Measurements from ENCODE around the gene LRRC45. TPM values are rescaled to one million over a fixed set of nuclear protein-coding genes. Genes with fewer than 3 reads are reported as not detected.

The LRRC45 gene
- total RNA-seq, 1 donor from 2014 or later = 12.2 TPM

DNA sequence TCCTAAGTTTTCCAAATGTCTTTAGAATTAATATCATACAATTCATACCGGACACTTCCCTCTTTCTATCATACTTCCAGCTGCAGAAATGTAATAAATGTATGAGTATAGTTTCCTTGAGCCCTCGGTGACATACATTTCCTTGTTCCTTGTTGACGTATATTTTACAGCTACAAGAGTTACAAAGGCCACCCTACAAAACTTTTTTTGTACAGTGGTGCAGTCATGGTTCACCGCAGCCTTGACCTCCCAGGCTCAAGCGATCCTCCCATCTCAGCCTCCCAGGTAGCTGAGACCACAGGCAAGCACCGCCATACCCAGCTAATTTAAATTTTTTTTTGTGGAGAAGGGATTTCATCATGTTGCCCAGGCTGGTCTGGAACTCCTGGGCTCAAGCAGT lies 49.7 kb downstream of the LRRC45 start:
- ATAC-seq (no peak), DNase-seq (no peak)
- Histone ChIP-seq H3K4me1 (no peaks in the 10 kb centered on the region), H3K36me3 (no peaks in the 10 kb centered on the region), H3K27ac (no peak overlapping the region), H3K27me3 (no peaks in the 10 kb centered on the region), H3K9me3 (no peaks in the 10 kb centered on the region), H3K4me3 (no peak overlapping the region)
- TF ChIP-seq, protein P1, sequence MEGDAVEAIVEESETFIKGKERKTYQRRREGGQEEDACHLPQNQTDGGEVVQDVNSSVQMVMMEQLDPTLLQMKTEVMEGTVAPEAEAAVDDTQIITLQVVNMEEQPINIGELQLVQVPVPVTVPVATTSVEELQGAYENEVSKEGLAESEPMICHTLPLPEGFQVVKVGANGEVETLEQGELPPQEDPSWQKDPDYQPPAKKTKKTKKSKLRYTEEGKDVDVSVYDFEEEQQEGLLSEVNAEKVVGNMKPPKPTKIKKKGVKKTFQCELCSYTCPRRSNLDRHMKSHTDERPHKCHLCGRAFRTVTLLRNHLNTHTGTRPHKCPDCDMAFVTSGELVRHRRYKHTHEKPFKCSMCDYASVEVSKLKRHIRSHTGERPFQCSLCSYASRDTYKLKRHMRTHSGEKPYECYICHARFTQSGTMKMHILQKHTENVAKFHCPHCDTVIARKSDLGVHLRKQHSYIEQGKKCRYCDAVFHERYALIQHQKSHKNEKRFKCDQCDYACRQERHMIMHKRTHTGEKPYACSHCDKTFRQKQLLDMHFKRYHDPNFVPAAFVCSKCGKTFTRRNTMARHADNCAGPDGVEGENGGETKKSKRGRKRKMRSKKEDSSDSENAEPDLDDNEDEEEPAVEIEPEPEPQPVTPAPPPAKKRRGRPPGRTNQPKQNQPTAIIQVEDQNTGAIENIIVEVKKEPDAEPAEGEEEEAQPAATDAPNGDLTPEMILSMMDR (IDR thresholded peaks at IDR 0.05) = no peak
- intact Hi-C loops (cut with DNase I) = no loop called here

DNA sequence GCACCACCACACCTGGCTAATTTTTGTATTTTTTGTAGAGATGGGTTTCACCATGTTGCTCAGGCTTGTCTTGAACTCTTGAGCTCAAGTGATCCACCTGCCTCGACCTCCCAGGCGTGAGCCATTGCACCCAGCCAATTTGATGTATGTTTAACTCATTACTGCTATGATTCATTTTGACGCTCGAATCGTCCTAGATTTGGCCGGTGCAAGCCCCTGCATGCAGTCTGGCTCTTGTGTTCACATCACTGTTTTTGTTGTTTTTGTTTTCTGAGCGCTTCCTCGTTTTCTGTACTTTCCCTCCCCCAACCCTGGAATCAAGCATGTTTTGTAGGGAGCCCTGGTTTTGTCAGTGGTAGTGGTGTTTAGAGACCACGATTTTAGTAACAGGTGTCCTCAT lies 50.3 kb downstream of the LRRC45 start:
- intact Hi-C loops (cut with DNase I) = no loop called here
- DNase-seq (no peak), ATAC-seq (no peak)
- no peak overlapping the region for H3K27ac ChIP-seq
- no peaks in the 10 kb centered on the region for H3K4me1 ChIP-seq
- H3K36me3 ChIP-seq = peaks cover 3% of the 10 kb centered on the region
- no peak overlapping the region for H3K4me3 ChIP-seq
- TF ChIP-seq, protein P1 (IDR thresholded peaks at IDR 0.05) = no peak
- H3K9me3 ChIP-seq = no peaks in the 10 kb centered on the region
- no peaks in the 10 kb centered on the region for H3K27me3 ChIP-seq

DNA sequence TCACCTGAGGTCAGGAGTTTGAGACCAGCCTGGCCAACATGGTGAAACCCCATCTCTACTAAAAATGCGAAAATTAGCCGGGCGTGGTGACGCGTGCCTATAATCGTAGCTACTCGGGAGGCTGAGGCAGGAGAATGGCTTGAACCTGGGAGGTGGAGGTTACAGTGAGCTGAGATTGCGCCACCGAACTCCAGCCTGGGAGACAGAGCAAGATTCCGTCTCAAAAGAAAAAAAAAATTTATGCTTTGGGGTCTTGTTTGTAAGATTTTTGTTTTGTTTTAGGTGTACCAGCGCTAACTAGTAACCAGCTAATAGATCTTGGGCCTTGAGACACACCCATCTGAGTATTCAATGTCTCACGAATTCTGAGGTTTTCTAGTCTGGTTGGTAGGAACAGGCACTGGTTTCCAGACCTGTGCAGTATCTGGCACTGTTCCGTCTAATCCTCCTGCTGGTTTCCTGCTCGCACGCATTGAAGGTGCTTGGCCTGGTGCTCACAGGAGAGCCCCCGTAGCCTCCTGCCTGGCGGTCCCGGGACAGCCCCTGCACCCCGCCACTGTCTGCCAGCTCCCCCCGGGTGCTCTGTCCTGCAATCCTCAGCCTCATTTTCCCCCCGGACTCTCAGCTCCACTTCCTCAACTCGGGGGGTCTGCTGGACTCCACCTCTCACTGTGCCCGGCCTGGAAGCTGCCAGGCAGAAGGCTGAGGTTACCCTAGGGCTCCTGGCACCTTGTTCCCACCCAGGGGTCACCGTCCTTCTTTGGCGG lies 53.1 kb downstream of the LRRC45 start:
- no peak for ATAC-seq

DNA sequence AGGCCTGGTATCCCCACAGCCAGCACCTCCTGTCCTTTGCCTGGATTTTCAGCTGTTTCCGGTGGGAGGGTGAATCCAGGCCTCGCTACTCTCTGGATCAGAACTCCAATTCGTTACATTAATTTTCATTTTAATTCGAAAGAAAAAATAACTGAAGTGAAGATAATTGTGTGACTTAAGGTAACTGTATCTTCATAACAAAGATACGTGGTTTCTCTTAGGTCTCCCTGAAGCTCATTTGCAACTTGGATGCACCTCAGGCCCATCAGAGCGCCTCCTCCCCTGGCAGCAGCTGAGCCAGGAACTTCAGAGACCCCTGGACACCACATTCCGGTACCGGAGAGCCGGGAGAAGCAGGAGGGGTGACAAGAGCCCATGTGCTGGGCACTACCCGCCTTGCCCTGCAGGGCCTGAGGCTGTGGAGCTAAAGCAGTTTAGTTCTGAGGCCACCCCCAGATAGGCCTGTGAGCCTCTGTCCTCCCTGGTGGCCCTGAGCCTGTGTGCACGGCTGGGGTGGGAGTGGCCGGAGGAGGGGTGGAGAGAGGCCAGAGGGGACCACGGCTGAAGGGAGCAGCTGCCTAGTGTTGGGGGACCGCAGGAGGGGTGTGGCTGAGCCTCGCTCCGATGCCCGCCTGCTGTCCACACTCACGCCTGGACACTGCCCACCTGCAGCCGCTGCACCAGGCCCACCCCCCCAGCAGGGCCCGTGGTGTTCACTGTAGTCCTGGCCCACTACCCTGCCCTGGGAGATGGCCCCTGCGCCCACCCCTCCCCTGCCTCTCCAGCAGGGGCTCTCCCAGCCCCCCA lies 53.9 kb downstream of the LRRC45 start:
- H3K4me1 ChIP-seq = no peaks in the 10 kb centered on the region
- peaks cover 36% of the 10 kb centered on the region for H3K36me3 ChIP-seq
- intact Hi-C loops (cut with DNase I) = no loop called here
- no peak overlapping the region for H3K4me3 ChIP-seq
- TF ChIP-seq, protein P1 (IDR thresholded peaks at IDR 0.05) = no peak
- no peak overlapping the region for H3K27ac ChIP-seq
- H3K27me3 ChIP-seq = no peaks in the 10 kb centered on the region
- no peaks in the 10 kb centered on the region for H3K9me3 ChIP-seq
- DNase-seq (no peak), ATAC-seq (peak; percentile 31)

More for the DNA sequence above, 53.1 kb downstream of the LRRC45 start:
- Histone ChIP-seq H3K27ac (no peak overlapping the region), H3K36me3 (peaks cover 30% of the 10 kb centered on the region), H3K4me3 (no peak overlapping the region), H3K27me3 (no peaks in the 10 kb centered on the region), H3K4me1 (no peaks in the 10 kb centered on the region), H3K9me3 (no peaks in the 10 kb centered on the region)
- intact Hi-C loops (cut with DNase I) = no loop called here
- DNase-seq = no peak
- TF ChIP-seq, protein P1 (IDR thresholded peaks at IDR 0.05) = no peak

DNA sequence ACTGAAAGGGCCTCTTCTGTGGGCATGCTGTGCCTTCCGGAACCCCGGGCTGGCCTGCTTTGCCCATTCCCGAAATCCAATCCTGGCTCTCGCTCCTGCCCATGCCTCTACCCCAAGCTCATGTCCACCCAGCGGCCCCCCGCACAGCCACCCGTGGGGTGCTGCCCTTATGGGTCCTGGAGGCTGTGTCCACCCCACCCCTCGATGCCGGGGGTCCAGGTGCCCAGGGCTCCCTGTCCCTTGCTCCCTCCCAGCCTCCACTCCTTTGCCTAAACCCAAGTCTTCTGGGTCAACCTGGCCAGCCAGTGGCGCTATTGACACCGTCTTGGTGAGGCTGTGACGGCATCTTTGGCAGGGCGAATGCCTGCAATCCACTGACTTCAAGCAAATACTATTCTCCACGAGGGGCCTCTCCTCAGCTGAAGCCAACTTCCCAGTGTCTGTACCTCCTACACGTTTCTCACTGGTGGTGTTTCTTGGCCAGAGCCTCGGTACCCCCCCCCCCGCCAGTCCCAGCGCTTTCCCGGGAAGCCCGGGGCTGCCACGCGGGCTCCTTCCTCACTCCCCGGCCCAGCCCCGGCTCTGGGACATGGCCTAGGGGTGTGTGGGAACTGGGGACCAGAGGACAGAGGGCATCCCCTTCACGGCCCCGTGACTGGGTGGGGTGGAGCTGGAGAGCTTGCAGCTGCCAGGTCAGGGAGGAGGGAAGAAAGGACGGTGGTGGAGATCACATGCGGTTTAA lies 54.7 kb downstream of the LRRC45 start:
- ATAC-seq (no peak), DNase-seq (no peak)
- no peak overlapping the region for H3K27ac ChIP-seq
- no peaks in the 10 kb centered on the region for H3K4me1 ChIP-seq
- TF ChIP-seq, protein P1 (IDR thresholded peaks at IDR 0.05) = no peak
- peaks cover 44% of the 10 kb centered on the region for H3K36me3 ChIP-seq
- no peaks in the 10 kb centered on the region for H3K9me3 ChIP-seq
- no peak overlapping the region for H3K4me3 ChIP-seq
- intact Hi-C loops (cut with DNase I) = no loop called here
- H3K27me3 ChIP-seq = no peaks in the 10 kb centered on the region
